GM21619 (cell line): ENCODE results near the gene NBPF8.
"Not testable (repeated sequence)": the region's sequence is repeated elsewhere in the genome, so short reads cannot be mapped to it uniquely, and the experiment has no call there.

Experiments used
- ATAC-seq: cut with Tn5 transposase; IDR thresholded peaks from one replicate; pipeline ENCODE4 v1.9.1; 2021; ENCODE audit not compliant: unreplicated experiment

The NBPF8 gene, protein sequence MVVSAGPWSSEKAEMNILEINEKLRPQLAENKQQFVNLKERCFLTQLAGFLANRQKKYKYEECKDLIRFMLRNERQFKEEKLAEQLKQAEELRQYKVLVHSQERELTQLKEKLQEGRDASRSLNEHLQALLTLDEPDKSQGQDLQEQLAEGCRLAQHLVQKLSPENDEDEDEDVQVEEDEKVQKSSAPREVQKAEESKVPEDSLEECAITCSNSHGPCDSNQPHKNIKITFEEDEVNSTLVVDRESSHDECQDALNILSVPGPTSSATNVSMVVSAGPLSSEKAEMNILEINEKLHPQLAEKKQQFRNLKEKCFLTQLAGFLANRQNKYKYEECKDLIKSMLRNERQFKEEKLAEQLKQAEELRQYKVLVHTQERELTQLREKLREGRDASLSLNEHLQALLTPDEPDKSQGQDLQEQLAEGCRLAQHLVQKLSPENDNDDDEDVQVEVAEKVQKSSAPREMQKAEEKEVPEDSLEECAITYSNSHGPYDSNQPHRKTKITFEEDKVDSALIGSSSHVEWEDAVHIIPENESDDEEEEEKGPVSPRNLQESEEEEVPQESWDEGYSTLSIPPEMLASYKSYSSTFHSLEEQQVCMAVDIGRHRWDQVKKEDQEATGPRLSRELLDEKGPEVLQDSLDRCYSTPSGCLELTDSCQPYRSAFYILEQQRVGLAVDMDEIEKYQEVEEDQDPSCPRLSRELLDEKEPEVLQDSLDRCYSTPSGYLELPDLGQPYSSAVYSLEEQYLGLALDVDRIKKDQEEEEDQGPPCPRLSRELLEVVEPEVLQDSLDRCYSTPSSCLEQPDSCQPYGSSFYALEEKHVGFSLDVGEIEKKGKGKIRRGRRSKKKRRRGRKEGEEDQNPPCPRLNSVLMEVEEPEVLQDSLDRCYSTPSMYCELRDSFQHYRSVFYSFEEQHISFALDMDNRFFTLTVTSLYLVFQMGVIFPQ

DNA sequence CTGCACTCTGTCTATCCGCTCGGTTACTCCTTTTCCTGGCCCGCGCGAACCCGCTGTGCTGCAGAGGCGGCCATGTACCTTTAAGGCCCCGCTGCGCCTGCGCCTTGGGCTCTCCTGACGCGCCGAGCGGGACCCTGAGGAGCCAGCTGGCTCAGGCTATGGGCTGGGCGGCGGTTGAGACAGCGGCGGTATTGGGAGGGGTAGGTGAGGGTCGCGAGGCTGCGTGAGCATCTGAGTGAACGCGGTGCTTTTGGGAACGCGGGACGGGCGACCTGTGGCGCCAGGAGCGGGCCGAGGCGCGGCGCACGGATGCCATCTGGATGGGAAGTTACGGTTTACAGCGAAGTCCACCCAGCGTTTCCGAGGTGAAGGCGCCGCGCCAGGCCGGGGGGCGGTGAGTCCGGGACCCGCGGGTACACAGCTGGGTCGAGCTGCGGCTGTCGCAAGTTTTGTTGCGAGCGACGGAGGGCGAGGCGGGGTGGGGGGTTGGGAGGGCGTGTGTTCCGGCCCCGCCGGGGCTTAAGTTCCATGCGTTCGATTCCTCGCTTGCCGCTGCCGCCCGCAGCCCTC is at the start of gene NBPF8:
TSS of gene NBPF8 (plus strand) at position 125 of the 570 bp plus-strand sequence. CDS start 21,488 bp downstream, outside the sequence.
- peak; percentile 91 for ATAC-seq

DNA sequence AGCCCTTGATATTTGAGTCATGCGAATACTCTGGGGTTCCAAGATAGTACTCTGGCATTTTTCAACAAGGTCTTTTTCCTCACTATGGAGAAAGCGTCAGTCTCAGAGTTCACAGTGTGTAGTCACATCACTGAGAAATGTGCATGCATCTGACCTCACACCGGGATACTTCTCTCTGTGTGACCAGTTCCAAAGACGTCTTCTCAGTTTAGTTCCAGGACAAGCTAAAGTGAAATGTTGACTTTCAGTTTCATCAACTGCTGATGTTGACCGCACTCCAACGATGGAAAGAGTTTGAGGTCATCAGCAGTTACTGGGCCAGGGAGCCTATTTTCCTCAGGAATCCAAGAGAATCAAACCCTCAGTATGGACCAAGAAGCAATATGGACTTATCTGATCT is 47.1 kb upstream of the NBPF8 start:
- not testable (repeated sequence) for ATAC-seq

DNA sequence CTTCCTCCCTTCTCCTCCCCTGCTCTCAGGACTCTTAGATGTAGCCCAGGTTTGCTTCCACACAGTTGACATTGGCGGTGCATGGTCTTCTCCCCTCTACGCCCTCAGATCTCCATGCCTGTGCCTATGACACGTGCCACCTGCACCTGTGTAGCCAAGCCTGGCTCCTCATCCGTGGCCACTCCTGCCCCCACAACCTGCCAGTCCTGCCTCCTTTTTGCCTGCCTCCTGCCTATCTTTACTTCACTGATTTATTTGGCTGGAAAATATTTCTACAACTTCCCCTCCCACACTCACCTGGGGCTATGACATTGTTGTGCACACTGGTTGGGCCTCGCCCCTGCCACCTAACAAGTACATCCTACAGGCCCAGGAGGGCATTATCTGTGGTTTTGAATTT is 28.2 kb upstream of the NBPF8 start:
- ATAC-seq: not testable (repeated sequence)

DNA sequence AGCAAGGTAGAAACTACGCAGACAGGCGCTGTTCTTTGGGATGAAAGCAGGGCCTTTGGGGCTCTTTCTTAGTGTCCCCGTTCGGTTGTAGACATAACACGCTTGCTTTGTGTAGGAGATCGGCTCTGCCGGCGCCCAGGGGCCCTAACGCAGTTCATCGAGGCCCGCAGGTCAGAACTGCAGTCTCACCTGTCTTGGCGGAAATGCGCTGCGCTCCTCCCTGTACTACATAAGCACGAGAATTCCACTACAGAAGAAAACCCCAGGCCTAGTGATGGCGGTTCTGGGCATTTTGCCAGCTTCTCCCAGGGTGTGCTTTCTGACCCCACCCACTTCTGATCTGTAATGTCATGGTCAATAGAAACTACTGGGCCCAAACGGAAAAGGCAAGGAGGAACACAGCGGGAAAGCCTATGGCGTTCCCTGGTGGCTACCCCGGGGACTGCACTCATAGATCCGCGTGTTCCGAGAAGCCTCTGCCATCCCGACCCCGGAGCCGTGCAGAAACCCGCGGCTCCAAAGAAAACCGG is 26.2 kb upstream of the NBPF8 start:
- not testable (repeated sequence) for ATAC-seq

DNA sequence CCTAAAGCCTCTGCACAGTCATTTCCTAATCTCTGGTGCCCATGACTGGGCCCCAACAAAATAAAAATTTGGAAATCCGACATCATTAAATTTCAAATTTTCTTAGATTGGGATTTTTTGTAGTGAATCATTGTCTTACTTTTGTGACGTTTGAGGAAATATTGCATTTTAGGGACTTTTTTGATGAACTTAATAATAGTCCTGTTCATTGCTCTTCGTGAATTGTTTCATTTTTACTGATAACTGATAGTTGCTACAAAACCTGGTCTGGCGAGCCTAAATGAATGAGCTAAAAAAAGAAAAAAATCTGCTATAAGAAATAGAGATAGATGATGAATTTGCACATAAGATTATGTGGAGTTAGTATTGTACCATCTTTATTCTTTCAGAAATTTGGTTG is 23.5 kb upstream of the NBPF8 start:
- ATAC-seq: not testable (repeated sequence)

DNA sequence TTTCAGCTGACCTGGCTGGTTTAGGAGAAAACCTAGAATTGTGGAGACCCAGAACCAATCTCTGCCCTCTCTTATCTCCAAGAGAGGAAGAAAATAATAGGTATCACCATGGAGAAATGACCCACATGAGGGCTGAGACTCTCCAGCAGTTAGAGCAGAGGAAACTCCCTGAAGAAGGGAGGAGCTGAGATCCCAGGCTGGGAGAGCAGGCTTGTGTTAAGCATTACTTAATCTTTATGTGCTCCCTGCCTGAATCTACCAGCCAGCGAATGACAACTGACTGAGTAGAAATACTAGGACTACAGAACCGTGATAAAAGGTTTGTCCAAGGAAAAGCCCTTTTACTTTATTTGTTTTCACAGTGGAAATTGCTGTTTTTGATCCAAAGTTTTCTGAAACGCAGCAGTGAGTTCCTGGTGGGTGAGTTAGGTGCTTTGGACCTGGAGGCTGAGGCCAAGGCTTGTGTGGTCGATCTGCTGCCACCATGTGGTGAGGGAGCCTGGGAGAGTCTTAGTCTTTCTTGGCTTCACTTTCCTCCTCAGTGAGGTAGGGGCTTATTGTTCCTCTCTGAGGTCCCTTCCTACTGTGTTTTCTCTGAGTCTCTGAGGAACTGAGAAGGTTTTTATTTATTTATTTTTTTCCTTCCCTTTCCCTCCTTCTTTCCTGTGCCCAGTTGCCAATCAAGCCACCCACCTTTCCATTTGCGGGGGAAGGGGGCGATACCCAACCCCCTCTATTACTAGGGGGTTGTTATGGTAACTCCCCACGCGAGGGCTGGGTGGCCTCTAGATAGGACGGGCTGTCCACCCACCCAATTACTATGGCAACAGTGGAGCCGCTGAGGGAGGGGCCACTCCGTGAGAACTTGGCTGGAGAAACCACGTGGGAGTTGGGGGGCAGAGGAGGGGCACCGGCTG is 21.3 kb upstream of the NBPF8 start:
- not testable (repeated sequence) for ATAC-seq

DNA sequence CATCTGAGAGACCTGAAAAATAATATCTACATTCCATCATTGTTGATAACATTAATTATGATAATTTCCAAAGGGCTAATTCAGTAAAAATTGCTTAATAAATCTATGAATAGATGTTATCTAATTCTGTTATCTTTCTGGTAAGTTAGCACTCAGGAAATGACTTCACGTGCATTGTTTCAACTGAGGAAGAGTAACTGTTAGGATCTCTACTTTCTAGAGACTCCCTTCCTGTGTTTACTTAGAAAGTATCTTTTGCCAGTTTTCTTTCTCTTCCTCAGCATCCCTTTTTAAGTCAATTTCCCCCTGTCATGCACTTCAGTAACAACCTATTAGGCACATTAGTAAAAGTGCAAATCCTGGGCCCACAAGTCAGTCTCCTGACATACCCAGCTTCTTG is 9.5 kb upstream of the NBPF8 start:
- not testable (repeated sequence) for ATAC-seq

DNA sequence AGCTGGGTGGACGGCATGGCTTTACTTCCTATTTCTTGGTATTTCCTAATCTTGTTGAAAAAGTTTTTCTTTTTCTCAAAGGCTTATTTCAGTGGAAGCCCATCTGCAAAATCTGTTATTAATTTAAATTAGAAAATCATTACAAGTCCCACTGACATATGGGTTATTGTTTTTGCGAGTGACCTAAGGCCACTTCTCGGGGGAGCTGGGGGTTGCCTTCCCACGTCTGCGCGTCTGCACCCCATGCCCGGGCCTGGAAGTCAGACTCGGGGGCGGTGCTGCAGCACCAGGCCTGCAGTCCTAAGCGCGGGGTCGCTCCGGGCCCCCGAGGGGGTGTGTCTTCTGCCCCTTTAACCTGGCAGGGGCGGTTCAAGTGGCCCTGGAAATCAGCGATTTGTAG is 384 bp upstream of the NBPF8 start:
- not testable (repeated sequence) for ATAC-seq

DNA sequence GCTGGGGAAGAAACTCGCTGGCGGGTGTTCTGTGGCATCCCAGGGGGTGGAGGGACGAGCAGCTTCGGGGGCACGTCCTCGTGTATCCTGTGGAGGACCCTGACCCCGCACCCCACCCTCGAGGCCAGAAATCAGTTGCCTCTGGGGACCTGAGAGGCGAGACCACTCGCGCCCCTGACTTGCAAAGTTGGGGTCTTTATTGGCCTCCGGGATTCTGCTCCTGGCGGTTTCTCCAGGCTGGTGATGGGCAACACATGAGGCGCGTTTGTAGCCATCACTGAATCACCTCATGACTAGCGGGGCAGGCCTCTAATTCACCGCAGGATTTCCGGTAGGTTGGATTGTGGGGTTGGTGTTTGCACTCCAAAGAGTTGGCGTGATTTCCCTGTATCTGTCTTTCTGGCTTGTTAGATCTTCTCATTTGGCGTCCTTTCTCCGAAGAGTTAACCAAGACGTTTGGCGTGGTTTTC is 692 bp downstream of the NBPF8 start:
- ATAC-seq: peak; percentile 23

DNA sequence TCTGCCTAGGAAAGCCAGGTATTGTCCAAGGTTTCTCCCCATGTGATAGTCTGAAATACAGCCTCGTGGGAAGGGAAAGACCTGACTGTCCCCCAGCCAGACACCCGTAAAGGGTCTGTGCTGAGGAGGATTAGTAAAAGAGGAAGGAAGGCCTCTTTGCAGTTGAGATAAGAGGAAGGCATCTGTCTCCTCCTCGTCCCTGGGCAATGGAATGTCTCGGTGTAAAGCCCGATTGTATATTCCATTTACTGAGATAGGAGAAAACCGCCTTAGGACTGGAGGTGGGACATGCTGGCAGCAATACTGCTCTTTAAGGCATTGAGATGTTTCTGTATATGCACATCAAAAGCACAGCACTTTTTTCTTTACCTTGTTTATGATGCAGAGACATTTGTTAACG is 10.2 kb downstream of the NBPF8 start:
- not testable (repeated sequence) for ATAC-seq

DNA sequence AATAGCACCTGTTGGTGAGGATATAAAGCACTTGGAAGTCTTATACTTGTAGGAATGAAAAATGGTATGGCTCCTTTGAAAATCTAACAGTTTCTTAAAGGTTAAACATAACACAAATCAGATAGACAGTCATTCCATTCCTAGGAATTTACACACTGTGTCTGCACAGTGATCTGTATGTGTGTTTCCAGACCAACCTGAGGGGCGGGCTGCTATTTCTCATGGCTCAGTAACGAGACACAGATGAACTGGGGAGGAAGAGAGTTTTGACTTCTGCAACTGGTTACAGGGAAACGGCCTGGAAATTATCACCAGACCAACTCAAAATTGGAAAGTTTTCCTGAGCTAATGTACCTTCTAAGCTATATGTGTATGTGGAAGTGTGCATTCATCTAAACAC is 16.8 kb downstream of the NBPF8 start:
- ATAC-seq: not testable (repeated sequence)

DNA sequence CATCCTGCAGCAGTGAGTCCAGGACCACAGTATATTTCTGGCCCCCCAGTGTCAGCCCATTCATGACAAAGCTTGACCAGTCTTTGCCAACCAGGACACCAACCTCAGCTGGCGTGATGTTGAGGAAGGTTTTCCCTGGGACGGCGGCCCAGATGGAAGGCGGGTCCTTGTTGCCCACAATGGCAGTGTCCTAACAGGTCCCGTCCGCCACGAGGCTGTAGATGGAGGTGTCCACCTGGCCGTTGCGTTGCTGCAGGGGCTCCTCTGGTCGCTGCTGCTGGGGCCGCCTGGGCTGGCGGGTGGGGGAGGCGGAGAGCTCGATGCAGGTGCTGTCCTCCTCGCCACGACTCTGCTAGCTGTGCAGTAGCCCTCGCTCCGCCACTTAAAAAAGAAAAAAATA is 19.0 kb downstream of the NBPF8 start:
- not testable (repeated sequence) for ATAC-seq

DNA sequence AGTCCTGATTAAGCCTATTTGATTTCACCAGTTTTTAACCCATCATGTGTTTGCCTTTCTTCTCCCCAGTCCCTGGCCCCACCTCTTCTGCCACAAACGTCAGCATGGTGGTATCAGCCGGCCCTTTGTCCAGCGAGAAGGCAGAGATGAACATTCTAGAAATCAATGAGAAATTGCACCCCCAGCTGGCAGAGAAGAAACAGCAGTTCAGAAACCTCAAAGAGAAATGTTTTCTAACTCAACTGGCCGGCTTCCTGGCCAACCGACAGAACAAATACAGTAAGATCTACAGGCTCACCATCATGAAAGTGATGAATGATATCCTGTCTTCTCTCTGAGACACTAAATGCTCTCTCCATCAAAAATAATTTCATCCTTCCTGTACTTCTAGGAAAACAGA is 34.3 kb downstream of the NBPF8 start:
- ATAC-seq: not testable (repeated sequence)
